GM23338 (cell line): ENCODE data around the gene C13orf46. TPM values are rescaled to one million over a fixed set of nuclear protein-coding genes. Genes with fewer than 3 reads are reported as not detected.

Experiments used
- CREB1 ChIP-seq: fragments of 250-450 bp; sonication (Bioruptor Pico); IDR thresholded peaks from 2 replicates; pipeline ENCODE4 v1.5.0; 2020; ENCODE audit warnings: low read depth, mild to moderate bottlenecking, moderate library complexity
- EZH2phosphoT487 ChIP-seq: fragments of 200-600 bp; sonication (generic); IDR thresholded peaks from one replicate; pipeline ENCODE4 v1.8.1; 2018; ENCODE audit warnings: antibody characterized with exemption; ENCODE audit not compliant: unreplicated experiment
- JUNB ChIP-seq: IDR thresholded peaks from one replicate; pipeline ENCODE4 v1.6.1; 2016; ENCODE audit warnings: antibody characterized with exemption; ENCODE audit not compliant: unreplicated experiment
- REST ChIP-seq: IDR thresholded peaks from one replicate; pipeline ENCODE4 v1.6.1; 2018; ENCODE audit warnings: antibody characterized with exemption; ENCODE audit not compliant: unreplicated experiment
- ZNF331 ChIP-seq: fragments of 250-450 bp; sonication (Bioruptor Pico); IDR thresholded peaks from 2 replicates; pipeline ENCODE4 v1.5.0; 2020; ENCODE audit warnings: low read depth, mild to moderate bottlenecking, moderate library complexity
- ZNF462 ChIP-seq: fragments of 250-450 bp; sonication (Bioruptor Pico); IDR thresholded peaks from 2 replicates; pipeline ENCODE4 v1.5.0; 2020; ENCODE audit warnings: mild to moderate bottlenecking, moderate library complexity
- polyA plus RNA-seq: library from polyadenylated mRNA; unstranded; fragments of >200 nt; fragmentation: Nextera tagmentation; extraction: Ambion mirVana; gene quantifications from 2 replicates; pipeline ENCODE4 v1.2.1, GENCODE V29; 2016
- total RNA-seq: library from RNA; depleted of rRNA; stranded (reverse); fragments of >200 nt; shearing (Covaris generic); gene quantifications from 2 replicates; pipeline ENCODE4 v1.2.3, GENCODE V29; 2014

The C13orf46 gene
- total and polyA plus RNA-seq, 2 experiments from 2014 or later, result 0.44 to 1.5 TPM

GRCh38 chr13:113981611-113982295 lies 7.9 kb upstream of the C13orf46 start (continued):
- TF ChIP-seq ZNF462 (CRISPR knock-in tag) (no peak), EZH2phosphoT487 (no peak), JUNB (no peak), REST (no peak), CREB1 (CRISPR knock-in tag) (no peak), ZNF331 (CRISPR knock-in tag) (no peak)
